Cardiac ventricle fibroblast (primary cell): ENCODE measurements around the gene FUBP1. TPM values are rescaled to one million over a fixed set of nuclear protein-coding genes. Genes with fewer than 3 reads are reported as not detected.

Experiments
- total RNA-seq: library from RNA; depleted of rRNA; stranded (reverse); fragments of >200 nt; gene quantifications from 2 replicates; pipeline ENCODE4 v1.2.3, GENCODE V29; 2015

The FUBP1 gene
- total RNA-seq, result 36.7 and 42.2 TPM in 2 replicates

GRCh38 chr1:77978969-77979876 lies at the start of gene FUBP1:
FUBP1 (minus strand) TSS chr1:77979072; CDS start chr1:77979004, 68 bp downstream.

GRCh38 chr1:78004719-78005447 lies 26.0 kb upstream of the FUBP1 start, which contains the start of gene DNAJB4:
DNAJB4 (plus strand) TSS chr1:78004939; CDS start chr1:78005111, 172 bp downstream.

Other genes starting within 250 kb of the FUBP1 start
- gene USP33, start 219.2 kb downstream of the FUBP1 start, total RNA-seq, result 72.4 and 84.7 TPM in 2 replicates
- 7.6 and 9.3 TPM in 2 replicates for gene MIGA1, start 199.4 kb downstream of the FUBP1 start, total RNA-seq
- gene NEXN, start 90.4 kb downstream of the FUBP1 start, total RNA-seq, result 41.9 and 49.1 TPM in 2 replicates
- 62.0 and 71.5 TPM in 2 replicates for gene DNAJB4, start 25.9 kb upstream of the FUBP1 start, total RNA-seq
- 0.12 and 0.44 TPM in 2 replicates for gene GIPC2, start 66.9 kb upstream of the FUBP1 start, total RNA-seq